Colon (tissue), 2 donors: ENCODE results near the gene CCDC150.
"Not testable (repeated sequence)": the region's sequence is repeated elsewhere in the genome, so short reads cannot be mapped to it uniquely, and the experiment has no call there.

Experiments used
- FAIRE-seq: peaks from 2 replicates; lab custom pipeline; 2012; peaks lifted over from hg19 to GRCh38; lab: Jason Lieb, UNC
- donor health status: control.
- donor health status: control.

CCDC150 gene

GRCh38 chr2:196718419-196719109 is 79.0 kb downstream of the CCDC150 start:
- no peak for FAIRE-seq

GRCh38 chr2:196719110-196719872 is 79.8 kb downstream of the CCDC150 start:
- no peak for FAIRE-seq

GRCh38 chr2:196723571-196723970 is 84.1 kb downstream of the CCDC150 start:
- FAIRE-seq, result no peak

GRCh38 chr2:196725218-196725617 is 85.7 kb downstream of the CCDC150 start:
- FAIRE-seq, result no peak

- no peak for FAIRE-seq
Measured at GRCh38 chr2:196725882-196726281, 86.4 kb downstream of the CCDC150 start.

GRCh38 chr2:196729418-196729817 is 89.9 kb downstream of the CCDC150 start:
- no peak for FAIRE-seq

- FAIRE-seq, result not testable (repeated sequence)
Measured at GRCh38 chr2:196736646-196737045, 97.1 kb downstream of the CCDC150 start.

GRCh38 chr2:196737046-196737445 is 97.5 kb downstream of the CCDC150 start:
- FAIRE-seq, result no peak

GRCh38 chr2:196739031-196739430 is 99.5 kb downstream of the CCDC150 start:
- FAIRE-seq, result no peak

- FAIRE-seq, result no peak
Measured at GRCh38 chr2:196742216-196742615, 102.7 kb downstream of the CCDC150 start.

- no peak for FAIRE-seq
Measured at GRCh38 chr2:196742685-196743084, 103.2 kb downstream of the CCDC150 start.

- no peak for FAIRE-seq
Measured at GRCh38 chr2:196743165-196743564, 103.7 kb downstream of the CCDC150 start.

GRCh38 chr2:196745711-196746110 is 106.2 kb downstream of the CCDC150 start:
- no peak for FAIRE-seq

GRCh38 chr2:196747400-196747799 is 107.9 kb downstream of the CCDC150 start:
- FAIRE-seq, result no peak

- FAIRE-seq, result no peak
Measured at GRCh38 chr2:196748123-196748522, 108.6 kb downstream of the CCDC150 start.

- FAIRE-seq, result no peak
Measured at GRCh38 chr2:196750291-196750923, 110.9 kb downstream of the CCDC150 start.

GRCh38 chr2:196750977-196751631 is 111.6 kb downstream of the CCDC150 start:
- no peak for FAIRE-seq

GRCh38 chr2:196758474-196759377 is 119.2 kb downstream of the CCDC150 start:
- FAIRE-seq, result no peak

GRCh38 chr2:196759378-196759706 is 119.8 kb downstream of the CCDC150 start:
- FAIRE-seq, result no peak

GRCh38 chr2:196767101-196767500 is 127.6 kb downstream of the CCDC150 start:
- no peak for FAIRE-seq
